Measurements from ENCODE around the gene PDCL3. TPM values are rescaled to one million over a fixed set of nuclear protein-coding genes. Genes with fewer than 3 reads are reported as not detected.

PDCL3 gene
- total and polyA plus RNA-seq, 8 donors: 7.2 to 32.2 (median 21.3) TPM; not detected in 1

GRCh38 chr2:100596465-100596864, 33.7 kb downstream of the PDCL3 start:
- no peak overlapping the region for H3K27ac ChIP-seq
- H3K9me3 ChIP-seq: no peaks in the 10 kb centered on the region
- WGBS, 5 donors: 69 to 81% (median 75%) methylated on average over 5 of the region's 5 CpGs
- H3K4me3 ChIP-seq: no peak overlapping the region
- no peak for TF ChIP-seq POLR2A (IDR thresholded peaks at IDR 0.05)
- TF ChIP-seq EP300 (IDR thresholded peaks at IDR 0.05): no peak
- no peak for TF ChIP-seq CTCF (IDR thresholded peaks at IDR 0.05)
- TF ChIP-seq POLR2AphosphoS5 (IDR thresholded peaks at IDR 0.05): no peak
- intact Hi-C loops (cut with DNase I; ENCODE audit: low total_unique reads): no loop called here
- H3K4me1 ChIP-seq: no peaks in the 10 kb centered on the region
- no peak for DNase-seq
- H3K27me3 ChIP-seq: no peaks in the 10 kb centered on the region
- no peaks in the 10 kb centered on the region for H3K36me3 ChIP-seq

- TF ChIP-seq POLR2A (IDR thresholded peaks at IDR 0.05): no peak
- TF ChIP-seq EP300 (IDR thresholded peaks at IDR 0.05): no peak
- no peak for TF ChIP-seq POLR2AphosphoS5 (IDR thresholded peaks at IDR 0.05)
- no peak for TF ChIP-seq CTCF (IDR thresholded peaks at IDR 0.05)
- H3K27me3 ChIP-seq: no peaks in the 10 kb centered on the region
- DNase-seq: no peak
- H3K4me3 ChIP-seq: no peak overlapping the region
- no peaks in the 10 kb centered on the region for H3K9me3 ChIP-seq
- H3K27ac ChIP-seq: no peak overlapping the region
- peaks cover 0 to 4% (median 0%) of the 10 kb centered on the region in 4 donors for H3K4me1 ChIP-seq
- 75 to 90% (median 79%) methylated on average over 3 of the region's 3 CpGs for WGBS, 5 donors
- intact Hi-C loops (cut with DNase I; ENCODE audit: low total_unique reads): no loop called here
- no peaks in the 10 kb centered on the region for H3K36me3 ChIP-seq
These were observed 36.8 kb downstream of the PDCL3 start for GRCh38 chr2:100599566-100599965.

- Histone ChIP-seq H3K27ac (no peak overlapping the region), H3K4me3 (no peak overlapping the region), H3K36me3 (no peaks in the 10 kb centered on the region), H3K9me3 (no peaks in the 10 kb centered on the region), H3K27me3 (no peaks in the 10 kb centered on the region), H3K4me1 (peaks cover 0 to 4% (median 2%) of the 10 kb centered on the region in 4 donors)
- 83 to 94% (median 89%) methylated on average over 3 of the region's 3 CpGs for WGBS, 5 donors
- no peak for DNase-seq
- intact Hi-C loops (cut with DNase I; ENCODE audit: low total_unique reads): no loop called here
- TF ChIP-seq CTCF (IDR thresholded peaks at IDR 0.05) (no peak), POLR2A (IDR thresholded peaks at IDR 0.05) (no peak), POLR2AphosphoS5 (IDR thresholded peaks at IDR 0.05) (no peak), EP300 (IDR thresholded peaks at IDR 0.05) (no peak)
These were observed 38.9 kb downstream of the PDCL3 start for GRCh38 chr2:100601661-100602060.

GRCh38 chr2:100603414-100603813, 40.6 kb downstream of the PDCL3 start:
- Histone ChIP-seq H3K4me1 (peaks cover 0 to 9% (median 2%) of the 10 kb centered on the region in 4 donors), H3K9me3 (no peaks in the 10 kb centered on the region), H3K36me3 (no peaks in the 10 kb centered on the region), H3K27ac (no peak overlapping the region), H3K27me3 (no peaks in the 10 kb centered on the region), H3K4me3 (no peak overlapping the region)
- DNase-seq: no peak
- no peak for TF ChIP-seq EP300 (IDR thresholded peaks at IDR 0.05)
- TF ChIP-seq POLR2AphosphoS5 (IDR thresholded peaks at IDR 0.05): no peak
- TF ChIP-seq POLR2A (IDR thresholded peaks at IDR 0.05): no peak
- TF ChIP-seq CTCF (IDR thresholded peaks at IDR 0.05): no peak
- whole genome bisulfite sequencing, 5 donors: 94 to 99% (median 95%) methylated on average over 5 to 7 of the region's 7 CpGs
- intact Hi-C loops (cut with DNase I; ENCODE audit: low total_unique reads): no loop called here
